GM21423 (cell line): ENCODE data around the gene HAAO.
A peak's percentile ranks its signal among the peaks of the same experiment; 100 is the strongest.

ENCODE experiments used
- ATAC-seq: cut with Tn5 transposase; IDR thresholded peaks from one replicate; pipeline ENCODE4 v1.9.1; 2021; ENCODE audit warnings: mild to moderate bottlenecking, moderate library complexity; ENCODE audit not compliant: unreplicated experiment

The HAAO gene

GRCh38 chr2:42794271-42795046 is 2.1 kb upstream of the HAAO start:
- ATAC-seq, result no peak

DNA sequence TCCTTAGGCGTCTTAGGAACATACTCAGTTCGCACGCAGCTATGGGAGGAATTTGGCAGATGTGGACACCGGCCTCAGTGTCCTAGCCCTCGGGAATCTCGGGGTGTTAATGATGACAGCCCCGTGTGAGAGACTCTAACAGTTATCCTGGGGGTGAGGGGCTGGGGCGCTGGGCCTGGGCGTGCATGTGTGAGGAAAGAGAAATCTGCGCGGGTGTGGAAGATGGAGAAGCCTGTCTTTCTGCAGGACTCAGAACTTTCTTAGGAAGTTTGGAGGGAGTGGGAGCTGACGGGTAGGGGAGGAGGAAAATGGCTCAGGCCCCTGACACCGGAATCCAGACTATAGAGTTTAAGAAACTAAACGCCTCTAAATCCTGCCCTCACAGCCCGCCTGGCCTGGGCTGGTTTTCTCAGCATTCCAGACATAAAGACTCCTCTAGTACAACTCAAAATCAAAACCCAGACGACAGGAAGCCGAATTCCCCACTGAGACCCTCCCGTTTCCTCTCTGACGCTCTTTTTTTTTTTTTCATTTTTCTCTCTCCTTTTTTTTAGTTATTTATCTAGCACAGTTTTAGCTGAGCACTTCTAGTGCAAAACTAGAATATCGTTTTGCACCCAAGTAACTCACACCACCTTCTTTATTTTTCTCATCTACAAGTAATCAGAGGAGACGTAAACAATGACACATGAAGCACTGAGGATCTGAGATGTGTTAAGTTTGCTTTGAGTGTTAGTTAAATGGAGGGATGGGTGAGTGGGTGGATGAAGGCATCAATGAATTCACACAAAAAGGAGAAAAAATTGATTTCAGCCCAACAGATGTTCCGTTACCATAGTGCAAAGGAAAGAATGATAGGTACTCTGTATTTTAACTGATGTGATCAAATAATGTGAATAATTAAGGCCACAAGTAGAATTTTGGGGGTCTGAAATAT is 1.2 kb upstream of the HAAO start:
- ATAC-seq, result no peak

GRCh38 chr2:42792087-42792582 is 248 bp downstream of the HAAO start:
- no peak for ATAC-seq

- no peak for ATAC-seq
Measured at GRCh38 chr2:42791606-42792005, 777 bp downstream of the HAAO start.

GRCh38 chr2:42789751-42790150 is 2.6 kb downstream of the HAAO start:
- ATAC-seq, result no peak

DNA sequence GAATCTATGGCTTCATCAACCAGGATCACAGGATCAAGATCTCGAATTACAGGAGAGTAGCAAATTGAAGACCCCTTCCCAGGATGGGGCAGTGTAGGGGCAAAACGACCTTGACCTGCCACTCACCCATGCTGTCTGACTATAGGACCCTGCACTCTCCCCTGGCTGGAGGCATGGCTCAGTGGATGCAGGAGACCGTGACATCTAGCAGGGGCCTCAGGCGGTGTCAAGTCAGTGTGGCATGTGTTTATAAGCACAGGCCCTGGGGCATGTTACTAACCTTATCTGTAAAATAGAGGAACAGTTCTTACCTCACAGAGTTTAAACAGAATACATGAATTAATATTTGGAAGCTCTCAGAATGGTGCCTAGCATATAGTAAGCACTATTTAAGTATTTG is 3.5 kb downstream of the HAAO start:
- no peak for ATAC-seq

- ATAC-seq, result no peak
Measured at GRCh38 chr2:42788478-42788793, 3.9 kb downstream of the HAAO start.

DNA sequence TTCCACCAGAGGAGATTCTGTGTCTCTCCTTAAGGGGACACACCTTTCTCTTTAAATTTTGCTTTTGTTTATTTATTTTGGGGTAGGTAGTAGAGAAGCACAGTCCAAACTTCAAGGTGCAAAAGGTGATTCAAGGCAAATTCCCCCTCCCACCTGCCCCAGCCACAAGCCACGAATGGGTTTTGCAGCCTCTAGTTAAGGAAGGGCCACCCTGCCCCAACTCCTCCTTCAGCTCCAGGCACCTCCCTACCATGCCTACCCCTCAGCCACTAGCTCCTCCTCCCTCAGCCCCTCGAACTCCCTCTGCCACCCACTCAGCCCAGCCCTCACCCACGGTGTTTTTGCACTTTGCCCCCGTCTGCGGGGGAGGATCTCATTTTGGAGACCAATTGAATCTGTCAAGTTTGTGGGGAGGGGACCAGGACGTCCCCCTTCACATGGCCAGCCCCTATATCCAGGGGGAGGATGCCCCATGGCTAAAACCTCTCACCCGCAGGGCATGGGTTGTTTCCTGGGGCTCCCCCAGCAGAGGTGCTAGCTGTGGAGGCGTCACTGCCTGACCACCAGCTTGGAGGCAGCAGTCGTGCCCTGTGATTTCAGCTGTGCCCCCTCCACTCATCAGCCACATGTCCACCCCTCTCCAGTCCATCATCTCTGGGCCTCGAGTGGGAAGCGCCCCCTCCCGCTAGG is 4.5 kb downstream of the HAAO start:
- ATAC-seq, result no peak

- ATAC-seq, result no peak
Measured at GRCh38 chr2:42787424-42787787, 5.0 kb downstream of the HAAO start.

DNA sequence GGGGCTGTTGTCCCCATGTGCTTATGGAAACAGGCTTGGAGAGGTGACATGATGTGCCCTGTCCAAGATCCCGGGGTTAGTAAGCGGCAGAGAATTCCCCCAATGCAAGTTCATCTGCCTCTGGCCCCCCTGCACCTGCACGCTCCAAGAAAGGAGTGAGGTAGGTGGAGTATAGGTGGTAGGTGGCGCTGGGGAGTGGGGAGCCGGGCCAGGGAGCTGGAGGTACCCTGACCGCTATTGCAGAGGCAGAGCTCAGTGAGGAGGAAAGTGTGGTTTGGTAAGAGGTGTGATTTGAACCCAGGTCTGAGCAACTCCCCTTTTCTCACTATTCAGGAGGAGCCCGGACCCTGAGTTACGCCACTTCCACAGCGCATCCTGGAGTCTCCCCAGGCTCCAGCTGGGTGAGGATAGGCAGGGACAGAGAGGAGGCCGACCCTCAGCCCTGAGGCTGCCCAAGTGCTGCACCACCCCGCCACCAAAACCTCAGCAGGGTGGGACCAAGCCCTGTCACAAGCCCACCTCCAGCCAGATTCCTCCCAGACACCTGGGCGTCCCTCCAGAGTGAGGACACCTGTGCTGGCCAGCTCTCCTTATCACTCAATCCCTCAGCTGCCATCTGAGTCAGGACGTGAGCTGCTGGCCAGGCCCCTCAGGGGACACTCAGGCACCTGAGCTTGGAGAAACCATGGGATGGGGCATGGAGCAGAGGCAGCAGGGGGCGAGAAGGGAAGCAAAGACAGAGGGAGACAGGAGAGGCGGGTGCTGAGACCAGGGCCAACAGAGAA is 5.6 kb downstream of the HAAO start:
- ATAC-seq, result no peak

GRCh38 chr2:42784204-42784880 is 8.0 kb downstream of the HAAO start:
- ATAC-seq, result no peak

DNA sequence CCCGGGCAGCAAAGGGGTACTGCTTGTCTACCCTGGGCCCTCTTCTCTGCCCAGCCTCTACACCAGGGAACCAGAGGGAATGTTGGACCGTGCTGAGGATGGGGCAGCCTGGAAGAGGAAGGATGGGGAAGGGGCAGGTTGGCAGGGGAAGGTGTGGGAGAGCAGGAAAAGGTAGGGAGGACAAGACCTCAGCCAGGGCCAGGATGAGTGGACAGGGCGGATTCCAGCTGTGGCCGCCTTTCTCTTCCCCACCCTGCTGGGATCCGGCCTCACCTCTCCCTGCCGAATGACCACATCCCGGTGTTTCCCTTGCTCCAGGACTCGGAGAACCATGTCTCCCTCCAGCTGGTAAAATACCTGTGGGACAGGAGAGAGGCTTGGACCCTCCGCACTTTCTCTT is 8.9 kb downstream of the HAAO start:
- no peak for ATAC-seq

DNA sequence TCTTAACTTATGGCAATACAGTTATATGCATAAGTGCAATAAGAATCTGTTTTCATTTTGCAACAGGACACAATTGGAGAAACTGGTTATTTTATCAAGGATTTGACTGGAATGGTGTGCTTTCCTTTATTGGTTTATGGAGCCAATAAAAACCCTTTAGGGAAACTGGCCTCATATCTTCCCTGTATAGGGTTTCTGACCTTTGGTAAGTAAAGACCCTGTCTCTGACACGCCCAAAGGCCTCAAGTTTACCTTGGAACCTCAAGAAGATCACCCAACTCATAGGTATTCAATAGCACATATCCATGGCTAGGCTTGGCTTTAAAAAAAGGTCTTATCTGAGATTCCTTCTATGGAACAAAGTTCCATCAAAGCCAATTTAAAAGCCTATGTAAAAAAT is 11.2 kb downstream of the HAAO start:
- no peak for ATAC-seq

DNA sequence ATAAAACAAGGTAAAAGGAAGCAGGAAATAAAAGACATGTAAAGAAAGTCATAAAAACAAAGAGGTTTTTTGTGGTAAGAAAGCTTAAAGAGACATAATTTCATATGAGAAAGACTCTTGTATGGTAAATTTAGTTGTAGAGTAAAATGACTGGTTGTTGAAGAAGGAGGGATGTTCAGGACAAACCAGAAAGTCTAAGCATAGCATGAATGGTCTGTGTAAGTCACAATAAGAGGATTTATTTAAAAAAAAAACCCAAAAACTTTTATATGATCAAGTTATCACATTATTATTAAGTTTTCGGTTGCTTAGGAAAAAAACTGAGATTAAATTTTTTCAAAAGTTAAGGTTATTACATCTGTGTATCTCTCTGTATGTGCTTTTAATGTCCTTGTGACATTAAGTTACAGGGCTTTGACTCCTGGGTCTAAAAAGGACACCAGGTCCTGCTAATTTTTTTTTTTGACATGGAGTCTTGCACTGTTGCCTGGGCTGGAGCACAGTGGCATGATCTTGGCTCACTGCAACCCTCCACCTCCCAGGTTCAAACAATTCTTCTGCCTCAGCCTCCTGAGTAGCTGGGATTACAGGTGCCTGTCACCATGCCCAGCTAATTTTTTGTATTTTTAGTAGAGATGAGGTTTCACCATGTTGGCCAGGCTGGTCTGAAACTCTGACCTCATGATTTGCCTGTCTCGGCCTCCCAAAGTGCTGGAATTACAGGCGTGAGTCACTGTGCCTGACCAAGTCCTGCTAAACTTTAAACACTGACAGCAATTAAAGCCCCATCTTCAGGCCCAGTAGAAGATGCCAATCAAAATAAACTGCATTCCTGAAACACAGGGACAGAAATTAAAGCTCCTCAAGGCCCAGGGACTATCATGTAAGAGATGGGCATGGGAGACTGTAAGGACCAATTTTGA is 14.2 kb downstream of the HAAO start:
- ATAC-seq, result no peak

GRCh38 chr2:42775810-42776209 is 16.6 kb downstream of the HAAO start:
- no peak for ATAC-seq

- ATAC-seq, result no peak
Measured at GRCh38 chr2:42775186-42775585, 17.2 kb downstream of the HAAO start.

DNA sequence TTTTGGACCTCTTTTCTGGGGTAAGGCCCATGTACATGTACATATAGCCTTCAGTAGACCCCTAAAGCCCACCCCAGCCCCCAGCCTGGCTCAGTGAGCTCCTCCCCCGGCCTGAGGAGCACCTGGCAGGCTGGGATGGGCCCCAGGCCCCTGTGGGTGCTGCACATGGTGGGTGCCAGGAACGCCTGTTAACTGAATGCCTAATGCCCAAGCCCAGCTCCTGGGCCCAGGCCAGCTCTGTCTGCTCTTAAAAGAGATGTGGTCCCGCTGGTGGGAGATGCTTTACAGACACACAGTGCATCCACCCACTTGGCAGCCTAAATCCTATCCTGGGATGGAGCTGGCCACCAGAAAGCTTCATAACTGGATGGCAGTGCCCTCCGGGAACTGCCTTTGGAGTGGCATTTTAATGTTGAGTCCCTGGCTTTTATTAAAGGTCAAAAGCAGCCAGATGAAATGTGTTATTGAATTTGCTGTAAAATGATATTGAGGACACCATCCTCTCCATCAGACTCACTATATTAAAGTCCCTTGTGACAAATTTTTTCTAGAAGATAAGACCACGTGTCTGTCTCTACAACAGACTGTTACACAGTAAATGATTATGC is 20.7 kb downstream of the HAAO start:
- ATAC-seq, result no peak

DNA sequence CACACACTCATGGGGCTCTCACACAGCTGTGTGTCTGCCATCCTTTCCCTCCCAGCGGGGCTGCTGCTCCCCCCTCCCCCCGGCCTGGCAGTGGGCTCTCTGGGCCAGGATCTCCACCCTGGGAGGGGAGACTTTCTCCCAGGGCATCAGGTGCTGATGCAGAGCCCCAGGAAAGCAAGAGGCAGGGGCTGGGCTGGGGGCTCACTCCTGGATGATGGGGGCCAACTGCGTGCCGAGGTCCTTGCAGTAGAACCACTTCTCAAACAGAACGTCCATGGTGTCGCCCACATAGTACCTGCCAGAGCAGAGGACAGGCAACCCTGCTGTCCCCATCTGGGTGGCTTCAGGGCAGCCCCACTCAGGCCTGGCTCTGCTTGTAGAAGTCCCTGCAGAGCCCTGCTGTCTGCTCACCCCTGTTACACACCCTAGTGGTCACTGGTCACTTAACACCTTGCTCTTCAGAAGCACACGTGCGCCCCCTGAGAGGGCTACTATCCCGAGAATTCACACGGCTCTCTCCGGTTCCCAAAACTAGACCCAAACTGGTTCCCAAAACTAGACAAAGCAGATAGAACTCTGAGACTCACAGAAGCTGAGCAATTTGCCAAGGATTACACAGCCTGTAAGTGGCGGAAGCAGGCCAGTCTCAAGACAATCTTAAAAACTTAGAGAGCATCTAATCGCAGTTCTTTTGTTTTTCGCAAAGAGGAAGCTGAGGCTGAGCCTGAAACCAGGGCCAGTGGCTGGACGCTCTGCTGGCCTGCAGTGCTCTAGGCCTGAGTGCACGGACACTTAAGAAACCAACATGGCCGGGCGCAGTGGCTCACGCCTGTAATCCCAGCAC is 21.9 kb downstream of the HAAO start:
- peak; percentile 60 for ATAC-seq
